Renal cortex interstitium (tissue), 11 donors: ENCODE data around the gene POC1A. TPM values are rescaled to one million over a fixed set of nuclear protein-coding genes. Genes with fewer than 3 reads are reported as not detected.

Source experiments
- DNase-seq, 11 donors: peaks; one replicate each; pipeline ENCODE4 v3.0.0-alpha.2; 2013; ENCODE audit warnings: low read depth in 9 of 11, low spot score in 4 of 11; ENCODE audit errors: extremely low read depth in 1 of 11
- polyA plus RNA-seq, 3 donors: library from polyadenylated mRNA; unstranded; fragments of 120-200 nt; gene quantifications; one replicate each; pipeline ENCODE4 v1.2.1, GENCODE V29; 2013; ENCODE audit not compliant: insufficient read length in 3 of 3

Gene POC1A
- polyA plus RNA-seq, 3 donors = 7.0 to 10.6 (median 8.5) TPM

DNA sequence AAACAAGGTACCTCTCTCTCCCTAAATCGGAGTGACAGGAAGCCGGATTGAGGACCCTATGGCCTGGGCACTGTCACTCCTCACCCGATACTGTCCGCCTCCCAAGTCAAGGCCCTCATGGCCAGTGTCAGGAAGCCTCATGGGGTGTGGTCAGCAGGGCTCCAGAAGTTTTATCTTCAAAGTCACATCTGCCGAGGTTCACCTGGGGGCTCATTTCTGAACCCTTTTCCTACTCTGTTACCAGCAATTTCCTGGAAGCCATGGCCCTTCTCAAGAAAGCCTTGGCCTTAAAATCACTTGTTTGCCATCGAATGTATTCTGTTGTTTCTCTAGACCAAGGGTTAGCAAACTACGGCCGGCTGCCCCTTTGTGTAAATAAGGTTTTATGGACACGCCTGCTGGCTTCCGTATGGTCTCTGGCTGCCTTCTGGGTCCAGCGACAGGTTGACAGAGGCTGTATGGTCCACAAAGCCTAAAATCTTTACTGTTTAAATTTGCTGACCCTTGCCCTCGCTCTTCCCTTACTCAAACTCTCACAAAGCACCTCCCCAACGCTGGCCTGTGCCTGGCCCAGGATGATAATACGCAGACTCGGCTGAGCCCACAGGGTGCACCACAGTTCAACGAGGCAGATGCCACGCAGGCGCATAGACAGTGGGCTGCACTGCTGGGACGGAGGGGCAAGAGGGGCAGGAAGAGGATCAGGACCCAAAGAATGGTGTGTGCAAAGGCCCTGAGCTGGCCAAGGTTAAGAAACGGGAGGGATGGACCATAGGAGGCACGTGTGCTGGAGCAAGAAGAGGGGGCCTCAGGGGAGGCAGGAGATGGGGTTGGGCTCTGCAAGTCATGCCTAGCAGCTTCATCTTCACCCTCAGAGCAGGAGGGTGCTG is 73.1 kb downstream of the POC1A start:
- DNase-seq = no peak

DNA sequence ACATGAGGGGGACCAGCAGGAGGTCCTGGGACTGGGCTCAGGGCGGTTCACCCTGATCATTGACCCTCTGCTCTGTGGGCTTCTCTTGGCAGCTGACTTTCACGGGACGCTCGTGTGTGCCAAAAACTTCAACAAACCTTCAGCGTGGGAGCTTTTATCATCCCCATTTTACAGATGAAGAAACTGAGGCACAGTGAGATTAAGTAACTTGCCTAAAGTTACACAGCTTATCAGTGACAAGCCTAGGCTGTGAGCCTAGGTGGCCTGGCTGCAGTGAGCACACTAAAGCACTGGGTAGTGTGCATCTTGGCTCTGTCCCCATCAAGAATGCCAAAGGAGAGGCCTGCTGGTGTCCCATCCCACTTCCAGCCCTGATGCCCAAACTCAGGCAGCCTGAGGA is 74.3 kb downstream of the POC1A start:
- DNase-seq = no peak

DNA sequence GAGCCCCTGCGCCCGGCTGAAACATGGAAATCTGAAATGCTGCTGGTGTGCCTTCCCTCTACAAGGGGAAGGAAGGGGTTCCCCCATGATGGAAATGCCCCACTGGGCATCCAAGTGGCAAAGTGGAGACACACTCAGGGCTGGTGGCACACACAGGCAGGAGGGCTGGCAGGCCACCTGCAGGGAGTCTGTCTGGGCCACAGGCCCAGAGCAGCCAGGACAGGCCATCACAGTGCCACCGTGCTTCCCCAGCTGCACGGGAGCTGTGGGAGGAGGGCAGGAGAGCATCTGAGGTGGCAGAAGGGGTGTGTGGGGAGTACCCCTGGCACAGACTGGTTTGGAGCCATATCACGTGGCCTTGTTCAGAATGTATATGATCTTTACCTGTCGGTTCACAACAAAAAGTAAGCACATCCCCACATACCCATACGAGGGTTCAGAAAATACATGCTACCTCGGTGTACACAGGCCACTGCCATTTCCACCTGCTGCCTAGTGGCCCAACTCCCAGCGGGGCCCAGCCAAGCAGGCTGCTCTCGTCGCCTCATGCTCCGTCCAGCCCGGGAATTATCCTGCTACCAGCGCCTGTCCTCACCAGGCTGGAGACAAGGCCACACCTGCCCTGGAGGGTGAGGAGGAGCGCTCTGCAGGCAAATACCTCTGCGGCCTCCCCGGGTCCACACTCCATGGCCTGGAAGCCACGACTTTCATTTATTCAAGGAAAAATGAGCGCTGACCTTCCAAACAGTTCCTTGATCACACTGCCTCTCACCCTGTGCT is 75.3 kb downstream of the POC1A start:
- DNase-seq = no peak

DNA sequence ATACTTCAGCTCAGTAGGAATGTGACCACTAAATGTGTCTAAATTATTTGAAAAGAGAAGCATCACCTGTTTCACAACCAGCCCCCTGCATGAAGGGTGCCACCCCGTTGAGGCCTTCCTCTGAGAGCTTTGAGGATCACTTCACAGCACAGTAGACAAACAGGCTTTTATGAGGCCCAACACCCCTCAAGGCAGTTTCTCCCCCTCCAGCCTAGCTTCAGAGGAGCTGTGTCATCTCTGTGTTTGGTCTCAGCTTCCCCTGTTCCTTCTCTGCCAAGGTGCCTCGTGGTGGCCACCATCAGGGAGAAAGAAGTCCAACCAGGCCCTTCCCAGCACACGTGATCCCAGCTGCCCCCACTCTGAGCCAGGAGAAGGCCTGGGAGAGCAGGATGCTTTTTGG is 76.3 kb downstream of the POC1A start:
- no peak for DNase-seq

DNA sequence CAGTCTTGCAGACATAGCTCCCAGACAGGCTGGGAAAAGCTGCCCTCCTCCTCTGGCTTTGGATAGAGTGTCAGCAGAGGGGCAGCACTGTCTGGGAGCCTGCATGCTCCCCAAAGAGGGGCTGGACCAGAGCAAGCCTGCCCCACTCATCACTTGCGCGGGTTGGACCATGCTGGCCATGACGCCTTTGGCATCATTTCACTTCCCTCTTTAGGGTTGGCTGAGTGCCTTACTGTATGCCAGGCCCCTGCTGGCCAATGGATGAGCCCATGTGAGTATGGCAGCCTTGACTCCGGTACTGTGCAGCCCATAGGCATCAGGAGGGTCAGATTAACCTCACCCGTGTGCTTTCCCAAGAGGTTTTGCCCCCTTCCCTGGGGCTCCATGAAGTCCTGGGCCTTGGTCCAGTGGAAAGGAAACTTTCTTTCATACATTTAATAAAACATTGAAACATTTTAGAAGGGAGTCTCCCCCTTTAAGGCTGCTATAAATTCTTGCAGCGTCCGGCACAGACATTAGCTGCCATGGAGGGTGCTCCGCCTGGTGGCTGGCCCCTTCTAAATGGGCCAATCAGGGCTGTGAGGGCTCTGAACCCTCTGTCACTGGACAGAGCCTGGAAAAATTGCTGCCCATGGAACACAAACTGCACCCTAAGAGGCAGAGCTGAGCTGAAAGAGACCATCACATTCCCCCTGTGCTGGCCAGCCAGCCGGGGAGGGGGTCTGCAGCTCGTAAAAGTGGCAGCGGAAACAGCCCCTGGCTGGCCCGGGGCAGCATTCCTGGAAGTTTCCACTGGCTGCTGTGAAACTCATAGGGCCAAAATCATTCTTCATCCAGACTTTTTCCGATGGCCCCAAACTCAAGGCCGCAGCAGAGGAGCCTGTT is 77.1 kb downstream of the POC1A start:
- peak in 1 of 11 donors; percentile 65 for DNase-seq

DNA sequence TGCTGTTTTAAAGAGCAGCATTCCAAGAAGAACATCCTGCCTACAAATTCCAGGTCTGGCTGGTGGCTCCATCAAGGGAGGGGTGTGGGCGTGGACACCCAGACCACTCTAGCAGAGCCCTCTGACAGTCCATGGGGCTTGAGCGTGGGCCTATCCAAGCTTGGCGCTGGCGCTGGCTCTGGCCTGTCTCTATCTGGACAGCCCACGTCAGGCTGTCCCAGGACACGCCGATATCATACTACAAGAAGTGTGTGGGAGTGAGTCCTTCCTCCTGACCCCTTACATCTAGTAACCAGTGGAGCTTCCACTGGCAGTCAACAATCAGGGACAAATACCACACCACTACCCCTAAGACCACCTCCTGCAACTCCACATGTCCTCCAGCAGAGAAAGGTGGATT is 80.7 kb downstream of the POC1A start:
- DNase-seq = no peak

DNA sequence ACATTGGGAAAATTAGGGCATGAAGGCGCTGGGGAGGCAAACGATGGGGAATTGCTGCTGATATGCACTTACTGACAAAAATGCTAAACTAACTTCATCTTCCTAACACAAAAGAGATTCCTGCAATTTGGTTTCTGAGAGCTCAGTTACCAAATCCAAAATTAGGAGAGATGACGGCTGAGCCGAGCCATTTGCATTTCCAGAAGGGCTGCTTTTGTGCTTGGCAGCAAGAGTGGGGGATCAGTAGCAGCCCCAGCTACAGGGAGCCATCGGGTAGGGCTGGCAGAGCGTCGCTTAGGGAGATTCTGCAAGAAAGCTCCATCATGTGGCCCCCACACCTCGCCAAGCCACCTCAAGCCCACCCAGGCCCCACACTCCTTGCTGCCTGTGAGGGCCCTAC is 81.8 kb downstream of the POC1A start:
- no peak for DNase-seq

DNA sequence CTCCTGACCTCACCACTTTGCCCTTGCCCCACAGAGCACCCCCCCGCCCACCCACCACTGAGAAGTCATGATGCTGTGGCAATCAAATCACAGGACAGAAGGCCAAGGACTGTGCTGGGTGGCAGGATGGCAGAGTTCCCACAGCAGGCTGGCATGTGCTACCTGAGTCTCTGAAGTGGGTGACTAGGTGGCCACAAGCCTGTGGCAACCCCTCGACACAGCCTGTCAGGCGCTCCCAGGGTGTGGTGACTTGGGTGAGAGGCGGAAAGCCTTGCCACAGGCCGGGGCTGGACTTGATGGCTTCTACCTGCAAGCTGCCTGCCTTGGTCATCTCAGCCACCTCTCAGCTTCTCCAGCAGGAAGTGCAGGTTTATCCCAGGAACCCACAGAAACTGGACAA is 82.2 kb downstream of the POC1A start:
- no peak for DNase-seq

DNA sequence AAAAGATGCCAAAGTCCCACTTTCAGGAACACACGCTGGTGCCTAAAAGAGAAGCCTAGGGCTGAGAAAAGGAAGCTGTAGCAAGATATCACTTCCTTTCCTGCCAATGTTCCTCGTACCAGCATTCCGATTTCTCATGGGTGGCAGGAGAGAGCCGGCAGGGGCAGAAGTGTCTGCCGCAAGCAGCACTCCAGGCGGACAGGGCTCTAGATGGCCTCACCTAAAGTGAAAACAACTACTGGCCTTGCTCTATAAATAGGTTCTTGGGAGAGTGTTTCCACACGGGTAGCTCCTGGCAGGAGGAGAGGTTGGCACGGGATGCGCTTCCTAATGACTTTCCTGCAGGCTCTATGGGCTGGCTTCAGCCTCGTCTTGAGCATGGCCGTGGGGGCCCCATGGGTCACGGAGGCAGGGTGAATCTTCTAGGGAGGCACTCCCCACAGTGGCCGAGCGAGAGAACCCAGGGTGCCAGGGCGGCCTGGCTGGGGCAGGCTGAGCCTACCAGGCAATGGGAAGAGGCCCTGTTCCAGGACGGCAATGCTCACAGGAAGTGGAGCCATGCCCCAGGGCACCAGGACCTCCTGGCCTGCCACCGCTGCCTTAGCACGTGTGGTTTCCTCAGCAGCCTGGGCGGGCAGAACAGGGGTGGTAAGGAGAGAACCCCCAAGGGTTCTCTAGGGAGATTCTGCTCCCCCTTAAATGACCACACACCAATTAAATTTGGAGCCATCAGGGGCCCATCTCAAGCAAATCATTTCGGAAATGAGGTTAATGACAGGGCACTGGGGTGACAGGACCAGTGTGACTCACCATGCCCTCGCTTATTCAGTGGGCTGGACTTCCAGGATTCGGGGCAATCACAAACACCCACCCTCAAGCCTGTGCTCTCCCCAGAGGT is 83.2 kb downstream of the POC1A start:
- no peak for DNase-seq

DNA sequence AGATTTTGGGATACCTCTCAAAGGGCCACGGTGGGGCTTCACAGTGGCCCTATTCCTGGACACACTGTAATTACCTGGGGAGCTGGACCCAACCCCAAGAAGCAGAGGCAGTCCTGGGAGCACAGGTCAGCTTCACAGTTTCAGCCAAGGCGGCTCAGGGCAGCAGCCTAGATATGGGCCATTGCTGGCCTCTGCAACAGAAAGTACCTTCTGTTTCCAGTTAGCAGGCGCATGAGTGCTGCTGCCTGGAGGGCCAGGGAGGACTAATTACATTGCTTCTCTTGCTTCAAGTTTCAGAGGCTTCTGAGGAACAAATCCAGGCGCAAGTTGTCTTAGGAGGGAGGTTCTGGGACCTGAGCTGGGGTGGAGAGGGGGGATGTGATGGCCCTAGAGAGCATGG is 84.4 kb downstream of the POC1A start:
- no peak for DNase-seq

DNA sequence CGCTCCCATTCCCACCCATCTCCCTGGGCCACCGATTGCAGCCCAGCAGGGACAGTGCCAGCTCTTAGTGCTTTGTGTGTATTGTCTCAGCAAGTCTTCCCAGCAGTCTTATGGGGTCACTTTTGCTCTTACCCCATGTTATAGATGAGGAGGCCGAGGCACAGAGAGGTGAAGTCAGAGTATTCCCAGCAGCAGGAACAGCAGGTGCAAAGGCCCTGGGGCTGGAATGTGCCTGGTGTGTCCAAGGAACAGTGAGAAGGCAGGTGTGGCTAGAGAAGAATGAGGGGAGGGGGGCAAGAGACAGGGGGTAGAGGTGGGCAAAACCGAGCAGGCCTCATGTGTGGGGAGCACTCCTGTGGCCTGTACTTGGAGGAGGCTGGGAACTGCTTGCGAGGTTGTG is 85.1 kb downstream of the POC1A start:
- DNase-seq = no peak

DNA sequence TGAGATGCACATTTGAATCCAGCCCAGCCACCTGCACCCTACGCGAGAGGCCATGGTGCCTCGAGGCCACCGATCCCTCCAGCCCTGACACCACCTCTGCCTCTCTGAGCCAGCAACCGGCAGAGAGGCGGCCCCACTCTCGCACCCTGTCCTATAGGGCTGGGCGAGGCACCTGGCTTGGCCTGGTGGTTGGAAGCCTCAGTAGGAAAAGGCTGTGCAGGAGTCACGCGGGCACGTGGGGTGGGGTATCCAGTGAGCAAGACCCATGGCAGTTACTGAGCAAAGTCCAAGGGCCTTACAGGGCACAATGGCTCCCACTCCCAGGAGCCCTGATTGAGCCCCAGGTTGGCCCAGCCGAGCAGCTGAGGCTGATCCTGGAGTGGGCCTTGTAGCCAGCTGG is 85.5 kb downstream of the POC1A start:
- DNase-seq = no peak

DNA sequence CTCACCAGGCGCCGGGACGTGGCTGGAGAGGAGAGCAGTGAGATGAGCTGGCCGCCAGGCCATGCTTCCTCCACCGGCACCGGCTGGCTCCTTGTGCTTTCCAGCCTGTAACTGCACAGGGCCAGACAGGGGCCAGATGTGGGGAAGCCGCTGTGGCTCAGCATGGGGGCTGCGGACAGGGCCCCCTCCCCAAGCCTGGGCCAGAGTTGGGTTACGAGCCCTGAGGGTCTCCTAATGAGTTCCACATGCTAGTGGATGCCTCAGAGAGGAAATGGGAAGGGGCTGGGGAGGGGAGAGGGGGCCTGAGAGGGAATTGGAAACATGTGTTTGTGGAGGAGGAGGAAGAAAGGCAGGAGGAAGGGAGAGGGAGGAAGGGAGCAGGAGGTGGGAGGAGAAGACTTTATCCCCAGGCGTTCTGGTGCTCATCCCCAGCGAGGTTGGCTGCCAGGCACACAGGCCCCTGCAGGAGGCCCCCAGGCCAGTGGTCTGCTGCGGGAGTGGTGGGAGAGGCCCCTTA is 86.1 kb downstream of the POC1A start:
- DNase-seq = peak in 8 of 11 donors; percentile 53 to 85 (median 80)

DNA sequence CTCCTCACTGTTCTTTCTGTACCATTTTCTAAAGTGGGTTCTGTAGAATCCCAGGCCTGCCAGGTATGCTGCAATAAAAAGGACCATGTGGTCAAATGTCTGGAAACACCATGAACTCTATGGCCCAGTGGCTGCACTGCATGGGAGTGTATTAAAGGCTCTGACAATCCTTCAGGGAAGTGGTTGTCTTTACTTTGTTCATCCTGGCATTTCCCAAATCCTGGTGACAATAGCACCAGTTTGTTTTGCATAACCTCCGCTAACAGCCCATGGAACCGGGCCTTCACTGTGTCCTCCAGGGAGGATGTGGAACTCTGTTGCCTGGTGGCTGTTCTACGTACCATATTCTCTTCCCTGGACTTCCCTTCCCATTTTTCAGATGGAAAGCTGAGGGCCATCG is 86.7 kb downstream of the POC1A start:
- no peak for DNase-seq

DNA sequence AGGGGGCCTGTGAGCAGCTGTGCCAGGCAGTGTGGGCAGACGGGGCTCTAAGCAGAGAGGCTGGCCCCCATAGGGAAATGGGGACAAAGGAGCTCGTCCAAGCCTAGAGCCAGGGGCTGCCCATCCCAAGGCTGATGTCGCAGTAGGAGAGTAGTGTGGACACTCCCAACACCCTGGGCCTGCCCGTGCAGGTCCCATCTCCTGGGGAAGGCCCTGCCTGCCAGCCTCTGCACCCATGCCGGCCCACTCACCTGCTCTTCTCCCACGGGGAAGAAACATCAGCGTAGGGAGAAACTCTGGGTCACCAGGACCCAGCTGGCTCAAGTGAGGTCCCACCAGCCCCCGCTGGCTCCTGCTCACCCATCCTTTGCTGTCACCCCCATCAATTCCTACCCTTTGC is 87.2 kb downstream of the POC1A start:
- no peak for DNase-seq

DNA sequence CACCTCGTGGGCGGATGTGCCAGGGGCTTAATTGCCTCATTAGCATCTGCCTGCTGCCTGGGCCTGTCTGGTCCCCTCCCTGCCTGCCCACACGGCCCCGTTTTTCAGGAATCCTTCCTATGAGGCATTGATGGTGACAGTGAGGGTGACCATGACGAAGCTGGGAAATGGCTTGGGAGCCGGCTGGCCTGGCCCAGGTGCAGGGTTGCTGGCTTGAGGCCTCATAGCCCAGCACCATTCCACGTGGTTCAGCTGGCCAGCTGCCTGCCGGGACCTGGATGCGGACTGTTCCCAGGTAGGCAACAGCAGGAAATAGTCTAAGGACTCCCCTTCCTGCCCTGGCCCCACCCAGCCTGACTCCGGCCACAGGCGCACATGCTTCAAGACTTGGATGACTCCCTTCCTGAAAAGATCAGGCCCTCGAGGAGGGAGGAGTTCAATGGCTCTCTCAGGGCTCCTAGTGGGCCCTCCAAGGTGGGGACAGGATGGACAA is 88.9 kb downstream of the POC1A start:
- DNase-seq = no peak

DNA sequence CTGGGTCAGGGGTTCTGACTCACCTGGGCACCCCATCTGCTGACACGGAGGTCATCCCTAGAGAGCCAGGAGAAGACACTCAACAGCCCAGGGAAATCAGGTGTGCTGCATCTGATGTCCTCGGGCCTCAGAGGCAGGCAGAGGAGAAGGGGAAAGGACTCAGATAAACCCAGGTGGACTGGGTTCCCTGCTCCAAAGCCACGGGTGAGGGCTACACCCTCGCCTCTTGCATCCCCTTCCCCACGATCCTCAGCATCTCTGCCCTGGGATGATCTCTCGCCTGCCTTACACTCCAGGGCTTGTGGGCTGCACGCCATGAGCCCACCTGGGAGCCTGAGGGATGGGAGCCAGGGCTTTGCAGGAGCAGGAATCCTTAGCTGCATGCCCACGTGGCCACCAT is 89.7 kb downstream of the POC1A start:
- no peak for DNase-seq

DNA sequence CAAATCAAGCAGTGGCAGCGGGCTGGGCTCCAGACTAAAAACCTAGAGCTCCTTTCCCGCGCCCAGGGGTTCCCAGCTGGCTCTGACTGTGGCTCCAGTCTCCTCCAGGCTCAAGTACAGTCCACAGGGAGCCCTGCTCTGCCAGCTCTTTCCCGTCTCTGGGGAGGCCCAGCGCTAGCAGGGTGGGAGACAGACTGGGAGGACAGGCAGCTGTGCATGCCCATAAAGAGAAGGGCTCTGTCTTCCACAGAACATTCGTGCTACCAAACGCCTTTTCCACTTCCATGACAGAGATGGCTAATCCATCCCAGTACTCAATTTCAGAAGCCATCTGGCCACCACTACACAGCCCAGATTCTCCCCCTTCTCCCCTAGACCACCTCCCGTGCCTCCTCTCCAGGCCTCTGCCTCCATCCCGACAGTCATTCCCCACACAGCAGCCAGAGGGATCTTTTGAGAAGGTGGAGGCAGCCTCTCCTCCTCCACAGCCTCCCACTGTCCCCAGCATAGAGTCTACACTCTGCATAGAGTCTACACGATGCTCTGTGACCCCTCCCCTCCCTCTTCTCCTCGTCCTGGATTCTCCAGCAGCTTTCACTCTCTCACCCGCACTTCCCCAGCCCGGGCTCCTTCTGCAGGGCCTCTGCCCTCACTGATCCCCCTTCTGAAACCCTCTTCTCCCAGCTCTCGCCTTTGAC is 91.0 kb downstream of the POC1A start:
- no peak for DNase-seq
